ENCODE results near the gene BEST3. TPM values are rescaled to one million over a fixed set of nuclear protein-coding genes. Genes with fewer than 3 reads are reported as not detected.

The BEST3 gene
- total and polyA plus RNA-seq, 2 donors = 2.7 to 4.1 TPM

GRCh38 chr12:69719336-69720316 is 20.5 kb upstream of the BEST3 start:
- no peak for DNase-seq (ENCODE audit: low read depth in 6 of 9, low spot score in 9 of 9)
- no peaks in the 10 kb centered on the region for H3K27me3 ChIP-seq (ENCODE audit: control insufficient read depth in 2 of 2, insufficient read depth in 1 of 2, low read length in 1 of 2)
- H3K36me3 ChIP-seq (ENCODE audit: control insufficient read depth in 2 of 2, insufficient read depth in 2 of 2, low read length in 1 of 2) = no peaks in the 10 kb centered on the region
- no peak overlapping the region for H3K4me3 ChIP-seq (ENCODE audit: low read length in 2 of 2)
- 94% methylated on average over 1 of the region's 1 CpG for WGBS
- H3K4me1 ChIP-seq (ENCODE audit: control insufficient read depth in 2 of 2, insufficient read depth in 2 of 2, low read length in 2 of 2) = no peaks in the 10 kb centered on the region
- no peak overlapping the region for H3K27ac ChIP-seq (ENCODE audit: low read depth in 1 of 2, low read length in 1 of 2)
- H3K9me3 ChIP-seq (ENCODE audit: control insufficient read depth in 2 of 2, insufficient read depth in 1 of 2, low read length in 1 of 2) = no peaks in the 10 kb centered on the region

DNA sequence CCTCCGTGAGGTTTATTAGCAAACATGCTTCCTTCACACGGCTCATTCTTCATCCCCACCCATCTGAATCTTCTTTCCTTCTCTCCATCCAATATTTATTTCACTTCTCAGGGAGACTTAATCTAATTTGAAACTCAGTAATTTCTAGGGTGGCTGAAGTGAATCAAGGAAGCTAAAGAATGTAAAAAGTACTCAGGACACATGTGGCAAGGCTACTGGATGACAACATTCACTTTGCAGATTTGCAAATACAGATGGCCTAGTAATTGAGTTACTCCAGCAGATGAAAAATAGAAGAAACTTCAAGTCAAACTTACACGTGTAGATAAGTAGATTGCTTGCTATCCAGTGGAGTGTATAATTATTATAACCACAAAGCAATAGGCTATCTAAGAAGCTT is 15.4 kb upstream of the BEST3 start:
- WGBS = 94% methylated on average over 3 of the region's 3 CpGs
- H3K27me3 ChIP-seq (ENCODE audit: control insufficient read depth in 2 of 2, insufficient read depth in 1 of 2, low read length in 1 of 2) = no peaks in the 10 kb centered on the region
- H3K9me3 ChIP-seq (ENCODE audit: control insufficient read depth in 2 of 2, insufficient read depth in 1 of 2, low read length in 1 of 2) = no peaks in the 10 kb centered on the region
- H3K36me3 ChIP-seq (ENCODE audit: control insufficient read depth in 2 of 2, insufficient read depth in 2 of 2, low read length in 1 of 2) = no peaks in the 10 kb centered on the region
- no peak for DNase-seq (ENCODE audit: low read depth in 6 of 9, low spot score in 9 of 9)
- H3K27ac ChIP-seq (ENCODE audit: low read depth in 1 of 2, low read length in 1 of 2) = no peak overlapping the region
- H3K4me1 ChIP-seq (ENCODE audit: control insufficient read depth in 2 of 2, insufficient read depth in 2 of 2, low read length in 2 of 2) = no peaks in the 10 kb centered on the region
- H3K4me3 ChIP-seq (ENCODE audit: low read length in 2 of 2) = no peak overlapping the region

GRCh38 chr12:69712826-69713225 is 13.7 kb upstream of the BEST3 start:
- Histone ChIP-seq H3K36me3 (ENCODE audit: control insufficient read depth in 2 of 2, insufficient read depth in 2 of 2, low read length in 1 of 2) (no peaks in the 10 kb centered on the region), H3K4me3 (ENCODE audit: low read length in 2 of 2) (no peak overlapping the region), H3K27me3 (ENCODE audit: control insufficient read depth in 2 of 2, insufficient read depth in 1 of 2, low read length in 1 of 2) (no peaks in the 10 kb centered on the region), H3K4me1 (ENCODE audit: control insufficient read depth in 2 of 2, insufficient read depth in 2 of 2, low read length in 2 of 2) (no peaks in the 10 kb centered on the region), H3K27ac (ENCODE audit: low read depth in 1 of 2, low read length in 1 of 2) (no peak overlapping the region), H3K9me3 (ENCODE audit: control insufficient read depth in 2 of 2, insufficient read depth in 1 of 2, low read length in 1 of 2) (no peaks in the 10 kb centered on the region)
- 98% methylated on average over 2 of the region's 2 CpGs for WGBS
- no peak for DNase-seq (ENCODE audit: low read depth in 6 of 9, low spot score in 9 of 9)

- Histone ChIP-seq H3K9me3 (ENCODE audit: control insufficient read depth in 2 of 2, insufficient read depth in 1 of 2, low read length in 1 of 2) (no peaks in the 10 kb centered on the region), H3K27me3 (ENCODE audit: control insufficient read depth in 2 of 2, insufficient read depth in 1 of 2, low read length in 1 of 2) (no peaks in the 10 kb centered on the region), H3K4me3 (ENCODE audit: low read length in 2 of 2) (no peak overlapping the region), H3K36me3 (ENCODE audit: control insufficient read depth in 2 of 2, insufficient read depth in 2 of 2, low read length in 1 of 2) (no peaks in the 10 kb centered on the region), H3K27ac (ENCODE audit: low read depth in 1 of 2, low read length in 1 of 2) (no peak overlapping the region), H3K4me1 (ENCODE audit: control insufficient read depth in 2 of 2, insufficient read depth in 2 of 2, low read length in 2 of 2) (no peaks in the 10 kb centered on the region)
- 99% methylated on average over 3 of the region's 3 CpGs for WGBS
- DNase-seq (ENCODE audit: low read depth in 6 of 9, low spot score in 9 of 9) = no peak
Observed at GRCh38 chr12:69708649-69709048, 9.5 kb upstream of the BEST3 start.

- no peaks in the 10 kb centered on the region for H3K27me3 ChIP-seq (ENCODE audit: control insufficient read depth in 2 of 2, insufficient read depth in 1 of 2, low read length in 1 of 2)
- no peaks in the 10 kb centered on the region for H3K4me1 ChIP-seq (ENCODE audit: control insufficient read depth in 2 of 2, insufficient read depth in 2 of 2, low read length in 2 of 2)
- H3K36me3 ChIP-seq (ENCODE audit: control insufficient read depth in 2 of 2, insufficient read depth in 2 of 2, low read length in 1 of 2) = no peaks in the 10 kb centered on the region
- no peaks in the 10 kb centered on the region for H3K9me3 ChIP-seq (ENCODE audit: control insufficient read depth in 2 of 2, insufficient read depth in 1 of 2, low read length in 1 of 2)
- H3K27ac ChIP-seq (ENCODE audit: low read depth in 1 of 2, low read length in 1 of 2) = no peak overlapping the region
- DNase-seq (ENCODE audit: low read depth in 6 of 9, low spot score in 9 of 9) = no peak
- 3% methylated on average over 1 of the region's 1 CpG for WGBS
- no peak overlapping the region for H3K4me3 ChIP-seq (ENCODE audit: low read length in 2 of 2)
Observed at GRCh38 chr12:69704357-69704756, 5.3 kb upstream of the BEST3 start.

DNA sequence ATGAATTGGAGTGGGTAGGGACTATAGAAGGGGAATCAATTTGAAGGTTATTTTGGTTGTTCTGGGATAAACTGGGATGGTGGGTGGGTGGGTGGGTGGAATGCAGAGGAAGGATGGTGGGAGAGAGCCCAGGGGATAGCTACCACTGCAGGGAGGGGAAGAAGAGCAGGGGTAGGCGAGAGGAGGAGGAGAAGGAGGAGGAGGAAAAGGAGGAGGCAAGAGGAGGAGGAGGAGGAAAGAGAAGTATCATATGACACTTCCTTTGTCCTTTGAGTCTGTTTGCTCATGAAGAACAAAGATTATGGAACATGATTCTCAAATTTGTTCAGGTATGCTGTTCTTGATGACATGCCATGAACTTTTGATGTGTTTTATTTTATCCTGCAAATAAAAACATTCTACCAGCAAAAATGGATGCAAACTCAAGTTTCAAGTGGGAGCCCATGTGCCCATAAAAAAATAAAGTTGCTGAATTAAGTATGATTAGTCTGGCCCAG is 4.1 kb upstream of the BEST3 start:
- DNase-seq (ENCODE audit: low read depth in 6 of 9, low spot score in 9 of 9) = no peak
- Histone ChIP-seq H3K27ac (ENCODE audit: low read depth in 1 of 2, low read length in 1 of 2) (no peak overlapping the region), H3K36me3 (ENCODE audit: control insufficient read depth in 2 of 2, insufficient read depth in 2 of 2, low read length in 1 of 2) (no peaks in the 10 kb centered on the region), H3K4me1 (ENCODE audit: control insufficient read depth in 2 of 2, insufficient read depth in 2 of 2, low read length in 2 of 2) (no peaks in the 10 kb centered on the region), H3K4me3 (ENCODE audit: low read length in 2 of 2) (no peak overlapping the region), H3K27me3 (ENCODE audit: control insufficient read depth in 2 of 2, insufficient read depth in 1 of 2, low read length in 1 of 2) (no peaks in the 10 kb centered on the region), H3K9me3 (ENCODE audit: control insufficient read depth in 2 of 2, insufficient read depth in 1 of 2, low read length in 1 of 2) (no peaks in the 10 kb centered on the region)
- 90% methylated on average over 1 of the region's 1 CpG for WGBS

- no peak for DNase-seq (ENCODE audit: low read depth in 6 of 9, low spot score in 9 of 9)
- Histone ChIP-seq H3K4me3 (ENCODE audit: low read length in 2 of 2) (no peak overlapping the region), H3K27me3 (ENCODE audit: control insufficient read depth in 2 of 2, insufficient read depth in 1 of 2, low read length in 1 of 2) (no peaks in the 10 kb centered on the region), H3K36me3 (ENCODE audit: control insufficient read depth in 2 of 2, insufficient read depth in 2 of 2, low read length in 1 of 2) (no peaks in the 10 kb centered on the region), H3K4me1 (ENCODE audit: control insufficient read depth in 2 of 2, insufficient read depth in 2 of 2, low read length in 2 of 2) (no peaks in the 10 kb centered on the region), H3K9me3 (ENCODE audit: control insufficient read depth in 2 of 2, insufficient read depth in 1 of 2, low read length in 1 of 2) (no peaks in the 10 kb centered on the region), H3K27ac (ENCODE audit: low read depth in 1 of 2, low read length in 1 of 2) (no peak overlapping the region)
- 96% methylated on average over 3 of the region's 3 CpGs for WGBS
Observed at GRCh38 chr12:69701826-69702225, 2.7 kb upstream of the BEST3 start.

GRCh38 chr12:69698054-69698453 is 1.0 kb downstream of the BEST3 start:
- H3K27ac ChIP-seq (ENCODE audit: low read depth in 1 of 2, low read length in 1 of 2) = peak overlapping the region in 1 of 2 donors; percentile 21
- no peaks in the 10 kb centered on the region for H3K4me1 ChIP-seq (ENCODE audit: control insufficient read depth in 2 of 2, insufficient read depth in 2 of 2, low read length in 2 of 2)
- no peaks in the 10 kb centered on the region for H3K27me3 ChIP-seq (ENCODE audit: control insufficient read depth in 2 of 2, insufficient read depth in 1 of 2, low read length in 1 of 2)
- no peak for DNase-seq (ENCODE audit: low read depth in 6 of 9, low spot score in 9 of 9)
- no peaks in the 10 kb centered on the region for H3K36me3 ChIP-seq (ENCODE audit: control insufficient read depth in 2 of 2, insufficient read depth in 2 of 2, low read length in 1 of 2)
- peak overlapping the region; percentile 17 to 21 for H3K4me3 ChIP-seq (ENCODE audit: low read length in 2 of 2)
- 97% methylated on average over 2 of the region's 2 CpGs for WGBS
- no peaks in the 10 kb centered on the region for H3K9me3 ChIP-seq (ENCODE audit: control insufficient read depth in 2 of 2, insufficient read depth in 1 of 2, low read length in 1 of 2)

DNA sequence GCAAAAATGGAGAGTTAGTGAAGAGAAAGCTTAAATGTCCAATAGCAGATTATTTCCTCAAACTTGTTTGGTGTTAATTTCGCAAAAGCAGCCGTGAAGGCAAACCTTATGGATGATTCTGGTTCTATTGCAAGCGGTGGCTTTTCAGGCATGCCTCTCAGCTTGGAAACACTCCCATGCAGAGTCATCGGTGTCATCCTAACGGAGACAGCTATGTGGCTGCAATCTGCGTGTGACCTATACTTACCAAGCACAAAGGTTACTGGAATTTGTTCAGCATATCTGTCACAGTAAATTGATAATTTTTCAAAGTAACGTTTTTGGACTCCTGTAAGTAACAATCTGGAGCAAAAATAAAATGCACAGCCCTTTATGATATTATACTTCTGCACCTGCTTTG is 5.0 kb downstream of the BEST3 start:
- peaks cover 0 to 2% of the 10 kb centered on the region in 2 donors for H3K4me1 ChIP-seq (ENCODE audit: control insufficient read depth in 2 of 2, insufficient read depth in 2 of 2, low read length in 2 of 2)
- no peaks in the 10 kb centered on the region for H3K27me3 ChIP-seq (ENCODE audit: control insufficient read depth in 2 of 2, insufficient read depth in 1 of 2, low read length in 1 of 2)
- no peak for DNase-seq (ENCODE audit: low read depth in 6 of 9, low spot score in 9 of 9)
- no peaks in the 10 kb centered on the region for H3K36me3 ChIP-seq (ENCODE audit: control insufficient read depth in 2 of 2, insufficient read depth in 2 of 2, low read length in 1 of 2)
- WGBS = 94% methylated on average over 7 of the region's 7 CpGs
- no peak overlapping the region for H3K27ac ChIP-seq (ENCODE audit: low read depth in 1 of 2, low read length in 1 of 2)
- H3K4me3 ChIP-seq (ENCODE audit: low read length in 2 of 2) = no peak overlapping the region
- no peaks in the 10 kb centered on the region for H3K9me3 ChIP-seq (ENCODE audit: control insufficient read depth in 2 of 2, insufficient read depth in 1 of 2, low read length in 1 of 2)
